HG02938 (cell line): Measurements from ENCODE around the gene GRSF1.
"Not testable (repeated sequence)": the region's sequence is repeated elsewhere in the genome, so short reads cannot be mapped to it uniquely, and the experiment has no call there.

ENCODE experiments used
- ATAC-seq: cut with Tn5 transposase; IDR thresholded peaks from one replicate; pipeline ENCODE4 v1.9.1; 2021; ENCODE audit warnings: mild to moderate bottlenecking, moderate library complexity; ENCODE audit not compliant: unreplicated experiment

GRSF1 gene

GRCh38 chr4:70836081-70836480 lies 3.6 kb downstream of the GRSF1 start:
- no peak for ATAC-seq

- ATAC-seq = no peak
Observed at GRCh38 chr4:70833675-70834074, 6.0 kb downstream of the GRSF1 start.

GRCh38 chr4:70831293-70831692 lies 8.4 kb downstream of the GRSF1 start:
- no peak for ATAC-seq

GRCh38 chr4:70830054-70830453 lies 9.6 kb downstream of the GRSF1 start:
- no peak for ATAC-seq

GRCh38 chr4:70829492-70829891 lies 10.2 kb downstream of the GRSF1 start:
- ATAC-seq = no peak

GRCh38 chr4:70829015-70829414 lies 10.7 kb downstream of the GRSF1 start:
- no peak for ATAC-seq

GRCh38 chr4:70818921-70819320 lies 20.8 kb downstream of the GRSF1 start:
- no peak for ATAC-seq

- peak; percentile 52 for ATAC-seq
Observed at GRCh38 chr4:70818173-70818855, 21.4 kb downstream of the GRSF1 start.

- ATAC-seq = no peak
Observed at GRCh38 chr4:70816894-70817293, 22.8 kb downstream of the GRSF1 start.

- no peak for ATAC-seq
Observed at GRCh38 chr4:70815370-70815769, 24.3 kb downstream of the GRSF1 start.

- ATAC-seq = no peak
Observed at GRCh38 chr4:70808151-70808550, 31.5 kb downstream of the GRSF1 start.

- ATAC-seq = no peak
Observed at GRCh38 chr4:70802928-70803580, 36.6 kb downstream of the GRSF1 start.

- peak; percentile 71 for ATAC-seq
Observed at GRCh38 chr4:70801265-70801809, 38.4 kb downstream of the GRSF1 start.

GRCh38 chr4:70793626-70794025 lies 46.1 kb downstream of the GRSF1 start:
- no peak for ATAC-seq

GRCh38 chr4:70788733-70789132 lies 51.0 kb downstream of the GRSF1 start:
- ATAC-seq = no peak

- no peak for ATAC-seq
Observed at GRCh38 chr4:70787496-70787895, 52.2 kb downstream of the GRSF1 start.

GRCh38 chr4:70783096-70783495 lies 56.6 kb downstream of the GRSF1 start:
- ATAC-seq = no peak

GRCh38 chr4:70778888-70779422 lies 60.7 kb downstream of the GRSF1 start:
- ATAC-seq = no peak

- ATAC-seq = peak; percentile 71
Observed at GRCh38 chr4:70772929-70773555, 66.6 kb downstream of the GRSF1 start.

GRCh38 chr4:70769396-70769795 lies 70.3 kb downstream of the GRSF1 start:
- not testable (repeated sequence) for ATAC-seq

- ATAC-seq = no peak
Observed at GRCh38 chr4:70768301-70768948, 71.3 kb downstream of the GRSF1 start.
